Tibial nerve (tissue), 4 donors: ENCODE measurements around the gene SCYL2. TPM values are rescaled to one million over a fixed set of nuclear protein-coding genes. Genes with fewer than 3 reads are reported as not detected.

Source experiments
- DNase-seq, 2 donors: peaks; one replicate each; pipeline ENCODE4 v3.0.0-alpha.2; 2019; ENCODE audit warnings: low spot score in 2 of 2
- H3K27ac ChIP-seq, 4 donors: fragments of 200-600 bp; sonication (generic) in 3 of 4; one replicate each; pipeline ENCODE4 v1.5.1; 2017 to 2019; ENCODE audit warnings: mild to moderate bottlenecking in 1 of 4
- H3K27me3 ChIP-seq, 2 donors: fragments of 200-600 bp; sonication (generic) in 1 of 2; one replicate each; pipeline versions ENCODE4 v1.5.1 to v1.6.0; 2017 to 2019
- H3K36me3 ChIP-seq, 3 donors: fragments of 200-600 bp; sonication (generic); one replicate each; pipeline ENCODE4 v1.5.1; 2018 to 2019
- H3K4me1 ChIP-seq, 4 donors: fragments of 200-600 bp; sonication (generic) in 3 of 4; one replicate each; pipeline ENCODE4 v1.5.1; 2017 to 2019
- H3K4me3 ChIP-seq, 4 donors: fragments of 200-600 bp; sonication (generic) in 3 of 4; one replicate each; pipeline ENCODE4 v1.5.1; 2017 to 2019; ENCODE audit warnings: mild to moderate bottlenecking in 1 of 4, moderate library complexity in 1 of 4
- H3K9me3 ChIP-seq, 4 donors: fragments of 200-600 bp; sonication (generic) in 3 of 4; one replicate each; pipeline ENCODE4 v1.5.1; 2017 to 2019
- EP300 ChIP-seq, 2 donors: sonication (generic); formaldehyde crosslinking; IDR thresholded peaks; one replicate each; pipeline ENCODE4 v1.6.1; 2017; ENCODE audit warnings: antibody characterized with exemption in 2 of 2, mild to moderate bottlenecking in 1 of 2
- POLR2A ChIP-seq, 2 donors: fragments of 450-650 bp; IDR thresholded peaks; one replicate each; pipeline ENCODE4 v1.6.1; 2017; ENCODE audit warnings: antibody characterized with exemption in 2 of 2, mild to moderate bottlenecking in 2 of 2, moderate library complexity in 2 of 2
- WGBS, 2 donors: methylation state at CpG; one replicate each; pipeline ENCODE4 v1.1.5; 2018; 5-methylcytosine and 5-hydroxymethylcytosine counted together
- total RNA-seq, 4 donors: library from RNA; depleted of rRNA; stranded (reverse); fragments of >200 nt; gene quantifications; one replicate each; pipeline ENCODE4 v1.1.0, GENCODE V29; 2016
- TF ChIP-seq, protein P1 (sequence below), 5 experiments: fragments of 200-600 bp in 3 of 5; fragments of 450-650 bp in 2 of 5; sonication (generic) in 3 of 5; IDR thresholded peaks; one replicate each; pipeline ENCODE4 v1.5.1; 2016 to 2019; ENCODE audit warnings: antibody characterized with exemption in 5 of 5, mild to moderate bottlenecking in 3 of 5, moderate library complexity in 2 of 5

The SCYL2 gene
- total RNA-seq, 4 donors from 2014 or later: 37.5 to 70.1 (median 54.6) TPM

DNA sequence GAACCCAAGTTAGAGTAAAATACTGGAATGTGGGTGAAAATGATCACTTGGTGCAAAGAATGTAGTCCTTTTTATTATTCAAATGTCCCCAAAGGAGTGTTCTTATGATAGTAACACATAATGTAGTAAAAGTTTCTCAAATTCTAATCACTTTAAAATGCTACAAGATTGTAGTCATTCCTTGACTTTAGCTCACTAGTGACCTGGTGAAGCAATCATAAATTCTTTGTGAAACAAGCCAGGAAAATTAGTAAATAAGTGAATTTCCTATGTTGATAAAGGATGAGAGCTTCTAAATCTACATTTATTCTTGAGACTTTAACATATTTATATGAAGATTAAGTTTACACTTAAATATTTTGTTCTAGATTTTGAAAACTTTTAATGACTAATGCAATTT lies 59.2 kb downstream of the SCYL2 start:
- TF ChIP-seq POLR2A (IDR thresholded peaks at IDR 0.05): no peak
- TF ChIP-seq, protein P1, sequence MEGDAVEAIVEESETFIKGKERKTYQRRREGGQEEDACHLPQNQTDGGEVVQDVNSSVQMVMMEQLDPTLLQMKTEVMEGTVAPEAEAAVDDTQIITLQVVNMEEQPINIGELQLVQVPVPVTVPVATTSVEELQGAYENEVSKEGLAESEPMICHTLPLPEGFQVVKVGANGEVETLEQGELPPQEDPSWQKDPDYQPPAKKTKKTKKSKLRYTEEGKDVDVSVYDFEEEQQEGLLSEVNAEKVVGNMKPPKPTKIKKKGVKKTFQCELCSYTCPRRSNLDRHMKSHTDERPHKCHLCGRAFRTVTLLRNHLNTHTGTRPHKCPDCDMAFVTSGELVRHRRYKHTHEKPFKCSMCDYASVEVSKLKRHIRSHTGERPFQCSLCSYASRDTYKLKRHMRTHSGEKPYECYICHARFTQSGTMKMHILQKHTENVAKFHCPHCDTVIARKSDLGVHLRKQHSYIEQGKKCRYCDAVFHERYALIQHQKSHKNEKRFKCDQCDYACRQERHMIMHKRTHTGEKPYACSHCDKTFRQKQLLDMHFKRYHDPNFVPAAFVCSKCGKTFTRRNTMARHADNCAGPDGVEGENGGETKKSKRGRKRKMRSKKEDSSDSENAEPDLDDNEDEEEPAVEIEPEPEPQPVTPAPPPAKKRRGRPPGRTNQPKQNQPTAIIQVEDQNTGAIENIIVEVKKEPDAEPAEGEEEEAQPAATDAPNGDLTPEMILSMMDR (IDR thresholded peaks at IDR 0.05): no peak
- no peak for TF ChIP-seq EP300 (IDR thresholded peaks at IDR 0.05)
- H3K27ac ChIP-seq: no peak overlapping the region
- no peak for DNase-seq
- peaks cover 0 to 49% (median 0%) of the 10 kb centered on the region in 3 donors for H3K36me3 ChIP-seq
- H3K27me3 ChIP-seq: no peaks in the 10 kb centered on the region
- H3K4me3 ChIP-seq: no peak overlapping the region
- H3K4me1 ChIP-seq: no peaks in the 10 kb centered on the region
- no peaks in the 10 kb centered on the region for H3K9me3 ChIP-seq

DNA sequence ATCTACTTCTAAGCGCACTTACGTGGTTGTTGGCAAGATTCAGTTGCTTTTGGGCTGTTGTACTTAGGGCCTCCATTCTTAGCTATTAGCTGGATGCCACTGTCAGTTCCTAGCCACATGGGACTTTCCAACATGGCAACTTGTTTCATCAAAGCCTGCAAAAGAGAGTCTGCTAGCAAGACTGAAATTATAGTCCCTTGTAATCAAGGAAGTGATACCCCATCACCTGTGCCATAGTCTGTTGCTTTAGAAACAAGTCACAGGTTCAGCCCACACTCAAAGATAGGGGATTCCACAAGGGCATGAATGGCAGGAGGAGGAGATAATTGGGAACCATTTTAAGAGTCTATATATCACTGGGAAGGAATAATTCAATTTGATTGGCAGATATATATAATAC lies 62.8 kb downstream of the SCYL2 start:
- H3K36me3 ChIP-seq: peaks cover 0 to 60% (median 0%) of the 10 kb centered on the region in 3 donors
- H3K27me3 ChIP-seq: no peaks in the 10 kb centered on the region
- H3K9me3 ChIP-seq: no peaks in the 10 kb centered on the region
- H3K4me3 ChIP-seq: no peak overlapping the region
- TF ChIP-seq EP300 (IDR thresholded peaks at IDR 0.05) (no peak), POLR2A (IDR thresholded peaks at IDR 0.05) (no peak)
- TF ChIP-seq, protein P1 (IDR thresholded peaks at IDR 0.05): no peak
- H3K4me1 ChIP-seq: peaks cover 0 to 9% (median 0%) of the 10 kb centered on the region in 4 donors
- no peak for DNase-seq
- WGBS, 2 donors: 91 to 97% methylated on average over 2 of the region's 2 CpGs
- H3K27ac ChIP-seq: no peak overlapping the region

DNA sequence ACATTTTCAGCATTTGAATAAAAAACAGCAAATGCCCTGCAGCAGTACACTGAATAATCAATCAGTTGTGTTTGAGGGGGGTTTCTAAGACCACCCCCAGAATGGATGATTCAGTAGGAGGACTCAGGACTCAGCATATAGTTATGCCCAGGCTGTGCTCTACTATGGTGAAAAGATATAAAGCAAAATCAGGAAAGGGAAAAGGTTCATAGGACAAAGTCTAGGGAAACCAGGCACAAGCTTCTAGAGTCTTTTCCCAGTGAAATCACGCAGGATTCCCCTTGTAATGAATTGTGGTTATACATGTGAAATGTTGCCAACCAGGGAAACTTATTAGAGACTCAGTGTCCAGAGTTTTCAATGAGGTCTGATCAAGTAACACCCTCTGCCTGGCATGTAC lies 64.9 kb downstream of the SCYL2 start:
- no peak overlapping the region for H3K27ac ChIP-seq
- H3K36me3 ChIP-seq: peaks cover 0 to 69% (median 0%) of the 10 kb centered on the region in 3 donors
- no peaks in the 10 kb centered on the region for H3K9me3 ChIP-seq
- WGBS, 2 donors: 65 to 66% methylated on average over 1 of the region's 1 CpG
- H3K4me1 ChIP-seq: peaks cover 0 to 9% (median 0%) of the 10 kb centered on the region in 4 donors
- no peak for TF ChIP-seq EP300 (IDR thresholded peaks at IDR 0.05)
- no peak for TF ChIP-seq POLR2A (IDR thresholded peaks at IDR 0.05)
- TF ChIP-seq, protein P1 (IDR thresholded peaks at IDR 0.05): no peak
- no peak overlapping the region for H3K4me3 ChIP-seq
- H3K27me3 ChIP-seq: no peaks in the 10 kb centered on the region
- no peak for DNase-seq

- peaks cover 0 to 70% (median 0%) of the 10 kb centered on the region in 3 donors for H3K36me3 ChIP-seq
- WGBS, 2 donors: 93 to 94% methylated on average over 2 of the region's 2 CpGs
- no peaks in the 10 kb centered on the region for H3K27me3 ChIP-seq
- H3K4me1 ChIP-seq: peaks cover 0 to 9% (median 0%) of the 10 kb centered on the region in 4 donors
- DNase-seq: no peak
- TF ChIP-seq EP300 (IDR thresholded peaks at IDR 0.05): no peak
- no peak for TF ChIP-seq POLR2A (IDR thresholded peaks at IDR 0.05)
- TF ChIP-seq, protein P1 (IDR thresholded peaks at IDR 0.05): no peak
- no peak overlapping the region for H3K27ac ChIP-seq
- H3K4me3 ChIP-seq: no peak overlapping the region
- no peaks in the 10 kb centered on the region for H3K9me3 ChIP-seq
These were observed 65.9 kb downstream of the SCYL2 start for GRCh38 chr12:100332852-100333251.

DNA sequence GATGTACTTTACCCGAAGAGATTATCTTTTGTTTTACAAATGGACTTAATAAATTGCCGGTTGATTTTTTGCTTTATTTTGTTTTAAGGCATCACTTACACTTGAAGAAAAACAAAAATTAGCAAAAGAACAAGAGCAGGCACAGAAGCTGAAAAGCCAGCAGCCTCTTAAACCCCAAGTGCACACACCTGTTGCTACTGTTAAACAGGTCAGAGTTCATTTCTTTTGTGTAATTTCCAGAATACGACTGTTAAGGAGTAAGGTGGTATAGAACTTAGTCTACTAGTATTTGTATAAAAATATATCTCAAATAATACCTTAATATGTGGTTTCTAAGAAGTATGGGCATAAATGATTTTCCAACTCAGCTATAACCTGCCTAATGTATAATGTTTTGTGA lies 70.3 kb downstream of the SCYL2 start:
- WGBS, 2 donors: 76 to 87% methylated on average over 3 of the region's 3 CpGs
- H3K9me3 ChIP-seq: no peaks in the 10 kb centered on the region
- no peak overlapping the region for H3K27ac ChIP-seq
- peaks cover 0 to 58% (median 2%) of the 10 kb centered on the region in 3 donors for H3K36me3 ChIP-seq
- H3K4me1 ChIP-seq: peaks cover 0 to 1% (median 0%) of the 10 kb centered on the region in 4 donors
- H3K27me3 ChIP-seq: no peaks in the 10 kb centered on the region
- H3K4me3 ChIP-seq: no peak overlapping the region
- TF ChIP-seq, protein P1 (IDR thresholded peaks at IDR 0.05): no peak
- TF ChIP-seq POLR2A (IDR thresholded peaks at IDR 0.05) (no peak), EP300 (IDR thresholded peaks at IDR 0.05) (no peak)
- DNase-seq: no peak
